HG02798 (cell line): ENCODE measurements around the gene ABL1.
"Not testable (repeated sequence)": the region's sequence is repeated elsewhere in the genome, so short reads cannot be mapped to it uniquely, and the experiment has no call there.

ENCODE experiments used
- ATAC-seq: cut with Tn5 transposase; IDR thresholded peaks from one replicate; pipeline ENCODE4 v1.9.1; 2021; ENCODE audit warnings: mild to moderate bottlenecking; ENCODE audit not compliant: unreplicated experiment, poor library complexity

The ABL1 gene

DNA sequence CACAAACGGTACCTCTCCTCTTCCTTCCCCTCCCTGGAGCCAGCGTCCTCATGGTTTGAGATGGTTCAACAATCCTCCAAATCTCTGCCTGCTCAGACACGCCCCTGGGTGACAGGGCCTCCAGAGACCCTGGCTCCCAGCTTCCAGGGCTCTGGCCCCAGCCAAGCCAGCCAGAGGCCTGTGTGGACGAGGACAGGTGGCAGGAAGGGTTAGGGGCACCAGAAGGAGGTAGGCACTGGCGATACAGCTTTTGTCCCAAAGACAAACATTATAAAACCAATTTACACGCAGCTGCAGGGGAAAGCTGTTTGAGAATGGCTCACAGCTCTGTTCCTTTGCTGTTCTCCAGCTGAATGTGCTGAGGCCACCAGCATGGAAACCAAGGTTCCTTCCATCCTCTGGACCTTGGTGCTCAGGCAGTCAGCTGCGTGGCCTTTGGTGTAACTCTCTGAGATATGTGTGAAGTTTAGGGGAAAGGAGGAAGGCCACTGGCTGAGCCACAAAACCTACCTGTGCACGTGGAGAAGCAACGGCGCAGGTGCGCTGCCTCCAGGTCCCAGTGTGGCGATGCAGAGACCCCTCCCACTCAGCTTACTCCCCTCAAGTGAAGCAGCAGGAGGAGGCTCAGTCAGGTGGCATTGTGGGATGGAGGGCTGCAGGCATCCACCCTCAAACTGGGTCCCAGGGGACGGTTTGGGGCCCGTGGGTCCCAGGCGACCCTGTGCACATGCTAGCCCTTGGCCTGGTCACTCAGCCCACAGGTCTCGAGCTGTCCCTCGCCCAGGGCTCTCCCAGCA, 65.8 kb downstream of the ABL1 start:
- ATAC-seq: no peak

DNA sequence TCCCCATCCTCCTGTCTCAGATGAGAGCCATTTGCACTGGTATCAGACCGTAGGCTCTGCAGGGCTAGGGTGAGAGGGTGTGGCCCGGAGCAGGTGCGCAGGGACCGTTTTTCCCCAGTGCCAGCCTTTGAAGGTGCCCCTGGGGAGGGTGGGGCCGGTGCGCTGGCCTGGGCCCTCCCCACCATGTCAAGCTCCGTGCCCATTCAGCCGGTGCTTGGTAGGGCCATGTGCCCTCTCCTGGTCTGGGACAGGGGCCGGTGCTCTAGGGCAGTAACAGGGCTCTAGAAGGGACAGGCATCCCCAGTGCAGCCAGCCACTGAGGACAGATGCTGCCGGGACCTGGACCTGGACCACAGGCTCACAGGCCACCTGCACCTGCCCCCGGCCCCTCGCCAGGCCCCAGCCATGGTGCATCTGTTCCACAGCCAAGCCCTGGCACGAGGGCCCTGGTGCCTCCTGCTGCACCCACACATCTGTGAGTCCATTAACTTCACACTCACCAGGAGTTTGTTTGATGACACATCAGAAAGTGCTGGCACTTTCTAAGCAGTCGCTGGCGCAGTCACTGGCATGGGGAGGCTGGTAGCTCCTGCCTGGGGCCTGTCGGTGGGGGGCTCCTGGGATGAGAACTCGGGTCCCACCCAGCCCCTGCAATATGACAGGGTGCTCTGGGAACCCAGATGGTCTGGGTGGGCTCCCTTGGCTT, 66.6 kb downstream of the ABL1 start:
- no peak for ATAC-seq

DNA sequence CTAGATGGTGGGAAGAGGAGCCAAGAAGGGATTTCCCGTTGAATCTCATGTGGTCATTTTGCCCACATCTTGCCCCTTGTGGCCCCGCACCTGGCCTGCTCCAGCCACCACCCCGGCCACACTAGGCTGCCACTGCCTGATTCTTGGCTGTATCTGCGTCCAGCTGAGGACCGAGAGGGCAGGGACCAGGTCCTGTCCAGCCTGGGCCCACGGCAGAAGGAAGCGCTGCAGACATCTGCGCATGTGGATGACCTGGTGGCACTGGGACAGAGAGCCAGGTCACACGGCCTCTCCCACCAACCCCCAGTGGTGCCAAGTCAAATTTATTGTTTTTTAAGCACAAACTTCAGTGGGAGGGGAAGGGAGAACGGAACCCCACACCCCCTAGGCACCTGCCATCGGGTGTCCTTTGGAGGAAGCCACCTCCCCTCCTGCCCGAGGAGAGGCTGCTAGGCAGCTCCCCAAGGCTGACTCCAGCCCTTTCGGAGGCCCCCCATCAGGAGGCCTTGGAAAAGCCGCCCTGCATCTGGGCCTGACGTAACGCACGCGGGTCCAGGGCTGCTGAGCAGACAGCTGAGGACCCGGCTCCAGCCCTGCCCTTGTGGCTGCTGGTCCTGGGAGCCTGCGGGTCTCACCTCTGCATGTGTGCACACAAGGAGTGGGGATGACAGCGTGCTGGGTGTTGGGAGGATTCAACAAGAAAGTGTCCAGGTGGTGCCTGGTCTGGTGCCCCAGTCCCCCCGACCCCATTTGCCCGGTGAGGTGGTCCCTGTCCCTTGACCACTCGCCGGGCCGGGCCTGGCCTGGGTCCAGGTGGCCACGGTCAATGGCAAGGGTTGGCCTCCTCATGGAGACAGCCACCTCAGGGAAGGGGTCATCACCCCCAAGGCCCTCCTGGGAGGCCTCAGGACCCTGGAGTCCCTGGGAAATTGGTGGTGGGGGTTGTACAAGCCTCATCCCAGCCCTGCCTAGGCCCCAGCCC, 67.4 kb downstream of the ABL1 start:
- no peak for ATAC-seq

DNA sequence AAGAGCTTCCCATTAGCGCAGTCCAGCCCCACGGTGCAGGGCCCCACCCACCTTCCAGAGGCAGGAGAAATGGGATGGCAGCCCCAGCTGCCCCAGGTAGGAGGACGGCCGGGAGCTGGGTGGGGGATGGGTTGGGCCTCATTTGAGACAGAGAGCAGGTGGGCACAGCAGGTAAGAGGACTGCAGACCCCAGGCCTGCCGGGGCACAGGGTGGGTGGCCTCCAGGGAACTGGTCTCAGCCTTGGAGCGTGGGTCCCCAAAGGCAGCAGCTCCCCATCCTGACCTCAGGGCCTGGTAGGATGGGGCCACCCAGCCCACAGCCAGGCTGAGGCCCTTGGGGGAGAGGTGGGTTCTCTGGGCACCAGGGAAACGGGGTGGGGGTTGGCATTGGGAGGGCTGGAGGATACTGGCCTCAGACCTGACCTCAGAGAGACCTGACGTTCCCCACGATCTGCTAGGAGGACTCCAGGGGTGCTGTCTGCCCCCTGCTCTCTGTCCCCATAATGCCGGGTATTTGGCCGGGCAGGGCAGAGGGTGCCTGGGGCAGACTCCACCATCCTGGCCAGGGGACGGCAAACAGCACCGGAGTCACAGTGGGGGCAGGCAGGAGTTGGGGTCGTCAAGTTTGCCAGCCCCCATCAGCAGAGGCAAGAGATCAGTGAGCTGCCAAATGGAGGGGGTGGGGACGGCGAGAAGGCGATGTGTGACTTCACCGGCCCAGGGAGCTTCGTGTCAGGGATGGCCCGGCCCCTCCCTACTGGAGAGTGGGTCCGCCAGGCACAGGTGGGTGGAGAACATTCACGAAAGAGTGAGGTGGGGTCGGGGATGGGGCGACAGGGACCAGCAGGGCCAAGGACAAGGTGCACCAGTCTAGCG, 68.4 kb downstream of the ABL1 start:
- ATAC-seq: no peak

DNA sequence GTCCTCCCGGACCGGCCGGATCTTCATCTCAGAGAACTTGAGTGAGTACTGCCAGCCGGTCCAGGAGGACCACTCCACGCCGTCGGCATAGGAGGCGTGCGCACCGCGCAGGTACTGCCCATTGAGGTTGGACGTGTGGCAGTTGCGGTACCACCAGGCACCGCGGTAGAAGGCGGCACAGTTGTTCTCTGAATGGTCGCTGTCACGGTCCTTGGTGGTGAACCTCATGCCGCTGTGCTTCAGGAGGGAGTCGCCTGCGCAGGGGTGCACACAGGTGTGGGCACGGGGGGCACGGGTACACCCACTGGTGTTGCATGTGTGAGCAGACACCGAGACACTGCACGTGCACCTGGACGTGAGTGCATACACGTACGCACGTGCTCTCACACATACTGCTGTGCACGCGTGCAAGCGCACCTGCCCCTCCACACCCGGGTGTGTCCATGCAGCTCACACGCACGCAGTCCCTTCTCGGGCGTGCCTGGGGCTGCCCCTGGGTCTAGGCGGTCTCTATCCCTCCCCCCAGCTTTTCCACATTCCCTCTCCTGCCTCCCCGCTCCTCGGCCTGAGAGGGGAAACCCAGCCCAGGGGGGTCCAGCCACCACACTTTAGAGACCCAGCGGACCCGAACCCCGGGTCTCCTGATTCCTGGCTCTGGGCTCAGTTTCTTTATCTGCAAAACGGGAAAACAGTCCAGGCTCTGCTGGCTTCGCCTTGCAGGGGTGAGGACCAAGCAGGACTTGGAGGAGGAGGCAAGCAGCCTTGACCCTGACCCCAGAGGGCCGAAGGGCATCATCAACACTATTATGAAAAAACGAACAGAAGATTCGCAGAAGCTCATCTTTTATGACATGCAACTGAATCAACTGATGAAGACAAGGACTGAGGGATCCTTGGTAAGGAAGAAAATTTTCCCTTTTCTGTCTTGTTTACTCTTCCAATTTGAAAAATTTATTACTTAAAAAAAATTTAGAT, 69.3 kb downstream of the ABL1 start:
- no peak for ATAC-seq

DNA sequence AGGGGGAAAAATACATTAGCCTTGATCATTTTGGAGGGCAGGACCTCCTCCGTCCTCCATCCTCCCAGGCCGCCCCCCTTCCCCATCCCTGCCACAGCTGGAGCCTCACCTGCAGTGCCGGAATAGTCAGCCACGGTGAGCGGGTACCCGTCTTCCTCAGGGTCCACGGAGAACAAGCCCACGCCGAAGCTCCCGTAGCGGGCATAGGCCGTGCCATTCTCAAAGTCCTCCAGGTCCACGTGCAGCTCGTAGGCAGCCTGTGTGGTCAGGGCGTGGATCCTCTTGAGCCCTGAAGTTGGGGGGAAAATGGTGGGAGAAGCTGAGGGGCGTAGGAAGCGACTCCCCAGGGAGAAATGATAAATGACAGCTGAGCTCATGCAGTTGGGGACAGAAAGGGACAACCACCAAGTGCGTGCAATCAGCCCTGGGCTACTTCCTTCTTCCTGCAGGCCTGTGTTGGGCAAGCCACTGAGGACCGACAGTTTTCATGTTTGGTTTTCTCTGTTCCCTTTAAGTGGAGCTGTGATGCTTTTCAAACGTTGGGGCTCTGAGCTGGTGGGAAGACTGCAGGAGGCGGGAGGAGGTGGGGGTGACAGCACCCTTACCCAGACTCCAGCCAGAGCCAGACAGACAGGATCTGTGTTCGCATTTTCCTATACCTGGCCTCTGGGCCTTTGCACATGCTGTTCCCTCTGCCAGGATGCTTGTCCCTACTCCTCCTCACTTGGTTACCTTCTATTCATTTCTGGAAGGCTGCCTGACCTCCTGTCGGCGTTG, 70.3 kb downstream of the ABL1 start:
- no peak for ATAC-seq

DNA sequence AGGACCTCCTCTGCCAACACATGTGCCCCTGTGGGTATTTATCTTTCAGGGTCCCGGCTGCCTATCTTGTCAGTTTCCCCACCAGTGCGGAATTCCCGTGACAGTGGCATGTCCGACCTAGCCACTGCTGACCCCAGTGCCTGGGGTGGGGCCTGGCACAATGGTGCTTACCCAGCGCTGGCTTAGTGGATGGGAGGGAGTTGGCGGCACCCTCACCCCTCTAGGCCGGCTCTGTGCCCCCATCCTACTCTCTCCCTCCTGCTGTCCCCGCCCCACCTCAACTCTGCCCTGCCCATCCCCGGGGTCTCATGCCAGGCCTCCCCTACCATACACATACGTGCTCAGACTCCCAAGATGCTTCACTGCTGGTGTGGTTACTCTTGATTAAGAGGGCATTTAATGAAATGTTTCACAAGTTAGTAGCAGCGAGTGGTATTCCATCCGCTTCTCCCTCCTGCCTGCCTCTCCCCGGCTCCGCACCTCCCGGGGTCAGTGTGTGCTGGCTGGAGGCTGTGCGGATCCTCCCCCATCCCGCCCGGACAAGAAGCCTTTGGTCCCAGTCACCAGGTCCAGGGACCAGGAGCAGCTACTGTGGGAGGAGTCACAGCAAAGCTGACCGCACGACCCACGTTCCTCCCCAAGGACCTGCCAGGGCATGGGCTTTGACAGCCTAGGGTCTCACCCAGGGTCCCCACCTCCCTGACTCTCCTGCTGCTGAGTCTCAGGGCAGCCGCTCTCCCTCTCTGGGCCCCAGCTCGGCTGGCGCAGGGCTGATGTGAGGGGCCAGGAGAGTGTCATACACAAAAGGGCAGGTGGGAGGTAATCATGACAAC, 71.1 kb downstream of the ABL1 start:
- no peak for ATAC-seq

DNA sequence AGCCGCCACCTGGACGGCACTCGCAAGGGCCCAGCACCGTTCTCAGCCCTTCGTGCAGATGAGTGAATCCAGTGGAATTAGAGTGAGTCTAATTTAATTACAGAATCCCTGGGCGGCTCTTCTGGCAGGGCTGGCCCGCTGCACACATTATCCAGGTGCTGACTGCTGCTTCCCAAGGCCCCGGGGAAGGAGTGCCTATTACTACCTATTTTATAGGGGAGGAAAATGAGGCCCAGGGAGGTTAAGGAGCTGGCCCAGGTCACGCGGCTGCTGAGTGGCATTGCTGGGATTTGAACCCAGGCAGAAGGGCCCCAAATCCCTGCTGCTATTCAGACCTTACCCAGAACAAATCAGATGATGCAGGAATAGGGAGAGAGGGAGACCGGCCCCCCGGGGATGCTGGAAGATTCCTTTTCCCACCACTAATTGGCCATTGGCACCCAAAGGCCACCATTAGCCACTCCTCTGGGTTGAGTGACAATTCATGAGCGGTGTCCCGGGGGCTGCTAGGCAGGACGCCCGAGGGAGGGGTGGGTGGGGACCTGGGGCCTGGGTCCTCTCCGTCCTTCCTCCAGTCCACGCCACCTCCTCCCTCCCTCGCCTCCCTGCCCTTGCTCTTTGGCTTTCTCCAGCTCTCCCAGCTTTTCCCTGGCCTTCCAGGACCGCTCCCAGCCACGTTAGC, 71.8 kb downstream of the ABL1 start:
- ATAC-seq: no peak

DNA sequence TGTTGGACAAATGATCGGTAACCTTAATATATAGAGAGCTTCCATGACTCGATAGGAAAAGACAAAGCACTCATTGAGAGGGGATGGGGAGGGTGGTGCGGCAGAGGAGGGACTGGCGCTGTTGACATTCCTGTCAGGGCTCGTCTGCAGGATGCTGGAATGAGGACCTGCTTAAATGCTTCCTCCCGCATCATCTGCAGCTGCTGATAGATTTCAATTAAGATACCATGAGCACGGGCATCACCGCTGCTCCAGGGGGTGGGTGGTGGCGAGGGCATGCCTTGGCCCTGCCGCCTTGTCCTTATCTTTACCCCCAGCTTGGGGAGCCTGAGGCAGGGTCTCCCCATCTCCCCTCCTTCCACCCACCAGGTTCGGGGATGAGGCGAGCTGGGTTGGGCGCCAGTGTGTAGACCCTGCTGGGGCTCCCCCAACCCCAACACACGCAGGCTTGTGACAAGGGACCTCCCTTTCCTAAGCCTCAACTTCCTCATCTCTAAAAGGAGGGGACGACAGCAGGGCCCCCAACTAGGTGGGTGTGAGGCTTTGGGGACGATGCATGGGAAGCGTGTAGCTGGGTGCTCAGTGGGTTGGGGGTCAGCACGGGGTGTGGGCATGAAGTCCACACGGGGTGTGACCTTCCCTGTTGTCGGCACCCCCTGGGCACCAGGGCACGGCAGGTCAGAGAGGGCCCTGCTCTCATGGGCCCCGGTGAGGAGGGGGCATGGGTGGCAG, 73.3 kb downstream of the ABL1 start:
- no peak for ATAC-seq

DNA sequence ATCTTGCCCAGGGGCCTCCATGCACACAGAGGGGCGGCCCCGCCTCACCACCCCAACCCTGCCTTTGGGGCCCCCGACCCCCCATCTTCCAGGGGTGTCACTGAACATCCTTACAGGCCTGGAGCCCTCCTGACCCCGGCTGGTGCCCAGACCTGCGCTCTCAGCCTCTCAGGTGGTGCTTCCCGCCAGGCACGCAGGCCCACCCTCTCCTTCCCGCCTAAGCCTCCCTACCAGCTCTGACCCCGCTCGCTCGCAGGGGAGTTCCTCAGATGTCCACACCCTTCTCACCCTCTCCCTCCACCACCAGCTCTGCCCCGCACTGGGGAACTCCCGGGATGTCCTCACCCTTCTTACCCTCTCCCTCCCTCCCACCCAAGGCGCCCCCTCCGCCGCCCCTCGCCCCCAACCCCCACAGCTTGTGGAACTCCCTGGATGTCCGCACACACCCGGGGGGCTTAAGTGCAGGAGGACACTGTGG, 73.9 kb downstream of the ABL1 start:
- no peak for ATAC-seq

DNA sequence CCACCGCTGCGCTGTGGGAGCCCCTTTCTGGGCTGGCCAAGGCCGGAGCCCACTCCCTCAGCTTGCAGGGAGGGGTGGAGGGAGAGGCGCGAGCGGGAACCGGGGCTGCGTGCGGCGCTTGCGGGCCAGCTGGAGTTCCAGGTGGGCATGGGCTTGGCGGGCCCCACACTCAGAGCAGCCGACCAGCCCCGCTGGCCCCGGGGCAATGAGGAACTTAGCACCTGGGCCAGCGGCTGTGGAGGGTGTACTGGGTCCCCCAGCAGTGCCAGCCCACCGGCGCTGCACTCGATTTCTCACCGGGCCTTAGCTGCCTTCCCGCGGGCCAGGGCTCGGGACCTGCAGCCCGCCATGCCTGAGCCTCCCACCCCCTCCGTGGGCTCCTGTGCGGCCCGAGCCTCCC, 75.0 kb downstream of the ABL1 start:
- not testable (repeated sequence) for ATAC-seq

DNA sequence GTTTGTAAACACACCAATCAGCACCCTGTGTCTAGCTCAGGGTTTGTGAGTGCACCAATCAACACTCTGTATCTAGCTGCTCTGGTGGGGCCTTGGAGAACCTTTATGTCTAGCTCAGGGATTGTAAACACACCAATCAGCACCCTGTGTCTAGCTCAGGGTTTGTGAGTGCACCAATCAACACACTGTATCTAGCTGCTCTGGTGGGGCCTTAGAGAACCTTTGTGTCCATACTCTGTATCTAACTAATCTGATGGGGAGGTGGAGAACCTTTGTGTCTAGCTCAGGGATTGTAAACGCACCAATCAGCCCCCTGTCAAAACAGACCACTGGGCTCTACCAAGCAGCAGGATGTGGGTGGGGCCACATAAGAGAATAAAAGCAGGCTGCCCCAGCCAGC, 75.6 kb downstream of the ABL1 start:
- ATAC-seq: not testable (repeated sequence)

DNA sequence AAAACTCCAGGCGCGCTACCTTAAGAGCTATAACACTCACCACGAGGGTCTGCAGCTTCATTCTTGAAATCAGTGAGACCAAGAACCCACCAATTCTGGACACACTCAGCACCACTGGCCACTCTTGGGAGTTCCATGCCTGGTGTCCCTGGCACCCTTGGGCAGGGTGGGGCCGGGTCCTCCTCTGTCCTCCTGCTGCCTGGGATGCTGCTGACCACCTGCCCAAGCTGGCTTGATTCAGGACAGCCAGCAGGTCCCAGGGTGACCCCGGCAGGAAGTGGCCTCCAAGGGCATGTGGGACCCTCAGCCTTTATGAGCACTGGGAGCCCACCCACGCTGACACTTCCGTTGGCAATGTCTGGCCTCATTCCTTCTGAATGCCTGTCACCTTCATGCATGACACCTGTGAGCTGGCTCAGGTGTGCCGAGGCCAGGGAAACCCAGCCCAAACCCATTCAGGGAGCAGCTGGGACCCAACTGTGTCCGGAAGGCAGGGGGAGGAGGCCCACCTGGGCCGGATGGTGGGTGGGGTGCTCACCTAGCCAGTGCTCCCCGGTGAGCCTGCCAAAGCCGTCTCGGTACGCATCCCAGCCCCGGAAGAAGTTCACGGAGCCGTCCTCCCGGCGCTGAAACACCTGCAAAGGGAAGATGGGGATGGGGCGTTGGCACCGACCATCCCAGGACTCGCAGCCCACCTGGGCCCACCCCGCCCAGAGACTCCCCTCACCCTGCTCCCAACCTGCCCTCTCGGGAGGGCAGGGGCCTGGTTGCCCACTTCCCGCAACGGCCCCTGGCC, 76.4 kb downstream of the ABL1 start:
- ATAC-seq: no peak

DNA sequence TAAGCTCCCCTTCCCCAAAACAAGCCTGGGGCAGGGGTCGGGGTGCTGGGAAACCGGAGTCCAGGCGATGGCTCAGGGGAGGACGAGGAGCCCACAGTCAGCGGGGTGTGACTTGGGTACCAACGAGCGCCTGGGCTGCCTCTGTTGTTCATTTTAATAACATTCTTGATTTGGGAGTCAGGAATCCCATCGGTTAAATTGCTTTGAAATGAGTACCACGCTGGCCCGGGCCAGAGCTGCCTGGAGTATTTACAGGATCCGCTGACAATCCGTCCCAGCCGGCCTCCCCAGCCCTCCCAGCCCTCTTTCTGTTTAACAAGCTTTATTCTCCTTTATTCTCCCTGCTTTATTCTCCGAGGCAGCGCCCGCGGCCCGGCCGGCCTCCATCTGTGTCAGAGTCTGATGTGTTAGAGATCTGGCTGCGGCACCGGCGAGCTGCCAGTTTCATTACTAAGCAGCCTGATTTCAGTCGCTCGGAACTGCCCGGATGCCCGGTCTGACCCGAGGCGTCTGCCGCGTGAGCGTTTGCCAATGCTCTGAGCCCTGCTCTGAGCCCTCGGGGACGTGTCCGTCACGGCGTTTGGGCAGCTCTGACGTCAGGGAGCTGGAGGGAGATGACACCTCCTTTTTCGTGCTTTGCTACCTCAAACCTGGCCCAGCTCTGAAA, 78.0 kb downstream of the ABL1 start:
- ATAC-seq: no peak
